ENCODE data around the gene ITGB3. TPM values are rescaled to one million over a fixed set of nuclear protein-coding genes. Genes with fewer than 3 reads are reported as not detected.

ITGB3 gene
- total and polyA plus RNA-seq, 2 of the 8 experiments (the other 6 are each of a cell fraction or from before 2014, with no cell fraction given) = 0.08 to 0.09 TPM

DNA sequence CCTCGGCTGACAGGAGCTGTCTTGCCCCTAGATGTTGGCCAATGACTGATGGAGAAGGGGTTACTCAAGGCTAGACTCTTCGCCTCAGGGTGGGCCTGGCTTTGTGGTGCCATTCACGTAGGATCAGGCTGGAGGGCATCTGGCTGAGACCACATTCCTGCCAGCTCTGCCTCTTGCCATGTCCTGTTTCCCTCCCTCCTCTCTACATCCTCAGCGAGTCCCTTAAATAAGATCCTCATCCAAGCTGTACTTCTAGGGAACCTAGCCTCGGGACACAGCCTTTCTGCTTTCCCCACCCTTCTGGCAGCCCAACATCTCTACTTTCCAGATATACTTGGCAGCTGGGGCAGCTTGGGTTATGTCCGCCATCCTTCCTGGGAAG lies 42.2 kb downstream of the ITGB3 start:
- 94% methylated on average over 5 of the region's 6 CpGs; no CpG with 5 or more reads in 1 of the 2 experiments for WGBS, 2 experiments (ENCODE audit: extremely low coverage in 1 of 2, insufficient coverage in 1 of 2, insufficient read length in 1 of 2, insufficient replicate concordance in 2 of 2, low coverage in 1 of 2, low lambda C conversion rate in 2 of 2, missing lambda C conversion rate in 1 of 2)
- Histone ChIP-seq H3K4me1 (replicated peaks in 1 of 4; ENCODE audit: control insufficient read depth in 3 of 4, insufficient read depth in 4 of 4, low read length in 3 of 4) (peaks cover 0 to 2% (median 0%) of the 10 kb centered on the region in 4 experiments; a peak in 2 of 7 replicates), H3K18ac (ENCODE audit: extremely low read depth, low read length) (no peak overlapping the region), H2BK120ac (replicated peaks; ENCODE audit: low read depth, low read length) (no peak overlapping the region), H4K20me1 (replicated peaks in 1 of 2; ENCODE audit: control insufficient read depth in 1 of 2, insufficient read depth in 2 of 2, low read length in 2 of 2) (no peaks in the 10 kb centered on the region), H3K14ac (ENCODE audit: insufficient read length) (no peak overlapping the region), H3K79me2 (ENCODE audit: control insufficient read depth in 1 of 2, insufficient read depth in 2 of 2, low read length in 2 of 2) (no peaks in the 10 kb centered on the region), H3K23ac (ENCODE audit: insufficient read length) (no peak overlapping the region), H3K4ac (replicated peaks; ENCODE audit: insufficient read length, low read depth, low read length) (no peak overlapping the region), H2BK20ac (ENCODE audit: low read length) (no peak overlapping the region), H4K91ac (replicated peaks; ENCODE audit: insufficient read length, low read length) (no peak overlapping the region), H3K79me1 (ENCODE audit: low read depth, low read length) (no peaks in the 10 kb centered on the region), H3K56ac (replicated peaks; ENCODE audit: insufficient read length, low read depth, low read length) (no peak overlapping the region), H2BK15ac (ENCODE audit: low read length) (no peak overlapping the region), H3K27ac (ENCODE audit: low read depth, low read length) (no peak overlapping the region), H4K5ac (ENCODE audit: insufficient read length, low read depth, low read length) (no peak overlapping the region), H3K27me3 (replicated peaks in 1 of 4; ENCODE audit: control insufficient read depth in 3 of 4, extremely low read depth in 1 of 4, insufficient read depth in 3 of 4, low read length in 3 of 4) (no peaks in the 10 kb centered on the region; a peak in 1 of 7 replicates), H3K9me3 (ENCODE audit: insufficient read depth in 2 of 2, low read depth in 1 of 2, low read length in 1 of 2) (no peaks in the 10 kb centered on the region), H2BK12ac (ENCODE audit: low read depth, low read length) (no peak overlapping the region), H3K36me3 (ENCODE audit: control insufficient read depth in 2 of 4, insufficient read depth in 4 of 4, low read length in 3 of 4) (no peaks in the 10 kb centered on the region), H3K23me2 (ENCODE audit: low read depth, low read length) (no peaks in the 10 kb centered on the region), H2AK5ac (ENCODE audit: low read depth, low read length) (no peak overlapping the region), H2BK5ac (ENCODE audit: low read depth, low read length) (no peak overlapping the region), H4K8ac (ENCODE audit: extremely low read depth, insufficient read depth, low read length) (no peak overlapping the region; the same call in 1 of the 2 replicates), H2AFZ (ENCODE audit: low read length) (no peak overlapping the region), H3K4me2 (ENCODE audit: insufficient read depth in 1 of 2, low read depth in 2 of 2, low read length in 2 of 2) (no peak overlapping the region), H3K4me3 (ENCODE audit: extremely low read depth in 1 of 4, insufficient read depth in 2 of 4, low read depth in 3 of 4, low read length in 4 of 4) (no peak overlapping the region), H3K9ac (replicated peaks in 1 of 4; ENCODE audit: extremely low read depth in 1 of 4, low read depth in 3 of 4, low read length in 3 of 4) (no peak overlapping the region)
- ChIA-PET CTCF (ENCODE audit: partially characterized antibody) (interaction anchor here (1.3 to 2.0 kb wide), 3 partner anchors 9 to 27 kb away, joined by 3 to 6 read pairs (median 4); no protein-coding TSS in a partner anchor), POLR2A (ENCODE audit: partially characterized antibody) (no interaction called here)
- TF ChIP-seq SP2 (IDR thresholded peaks at IDR 0.05; ENCODE audit: low read length) (no peak), EGR1 (IDR thresholded peaks at IDR 0.05; ENCODE audit: borderline replicate concordance, low read depth, low read length) (no peak), TBP (IDR thresholded peaks at IDR 0.05; ENCODE audit: low read depth, low read length) (no peak), POU5F1 (IDR thresholded peaks at IDR 0.05; ENCODE audit: low read depth, low read length) (no peak), RXRA (IDR thresholded peaks at IDR 0.05; ENCODE audit: insufficient read depth, low read depth, low read length) (no peak), TCF12 (IDR thresholded peaks at IDR 0.05; ENCODE audit: low read depth, low read length) (no peak), YY1 (IDR thresholded peaks at IDR 0.05; ENCODE audit: low read depth, low read length) (no peak), ASH2L (IDR thresholded peaks at IDR 0.05; ENCODE audit: low read length) (no peak)
- no peak for DNase-seq (ENCODE audit: low read depth in 1 of 2, low spot score in 2 of 2)
- no peak for FAIRE-seq
